ENCODE measurements around the gene DIP2A.

The DIP2A gene

DNA sequence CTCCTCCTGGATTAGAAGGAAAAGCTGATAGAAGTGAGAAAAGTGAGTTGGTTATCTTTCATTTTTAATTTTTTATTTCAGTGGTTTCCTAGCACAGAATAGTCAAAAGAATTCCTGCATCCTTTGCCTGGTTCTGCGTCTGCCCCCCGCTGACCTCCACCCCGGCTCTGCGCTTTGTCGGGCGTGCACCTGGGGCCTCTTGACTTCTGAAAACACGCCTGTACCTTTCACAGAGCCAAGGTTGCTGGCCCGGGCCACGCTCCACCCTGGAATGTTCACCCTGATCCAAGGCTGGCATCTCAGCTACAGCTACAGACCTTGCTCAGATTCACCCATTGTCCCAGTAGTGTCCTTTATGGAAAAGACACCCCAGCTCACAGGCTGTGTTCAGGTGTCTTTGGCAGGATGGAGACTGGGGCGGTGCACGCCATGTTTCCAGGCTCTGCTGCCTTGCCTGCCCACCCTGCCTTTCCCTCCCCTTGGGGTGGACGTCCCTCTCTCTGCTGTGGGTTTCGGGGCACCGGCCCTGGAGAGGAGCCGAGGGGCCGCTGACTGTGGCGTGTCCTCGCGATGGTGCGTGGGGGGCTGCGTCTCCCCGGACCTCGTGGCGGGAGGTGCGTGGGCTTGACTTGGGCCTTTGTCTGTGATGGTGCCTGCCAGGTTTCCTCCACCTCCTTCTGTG is 40.3 kb upstream of the DIP2A start:
- no peaks in the 10 kb centered on the region for H3K27me3 ChIP-seq (ENCODE audit: insufficient read depth, low read length, poor library complexity)
- H3K9ac ChIP-seq (ENCODE audit: low read depth, low read length), result no peak overlapping the region
- H4K20me1 ChIP-seq (ENCODE audit: insufficient read depth, low read length), result 0 out of 2 replicates have a peak, but pooled peaks cover 3% of the 10 kb centered on the region
- no peak overlapping the region for H3K4me3 ChIP-seq (ENCODE audit: low read depth in 1 of 2, low read length in 2 of 2)
- DNase-seq, result no peak
- H3K79me2 ChIP-seq (ENCODE audit: insufficient read depth, low read length), result no peaks in the 10 kb centered on the region
- H3K36me3 ChIP-seq (ENCODE audit: insufficient read depth, low read length), result peaks cover 79% of the 10 kb centered on the region
- no peaks in the 10 kb centered on the region for H3K9me3 ChIP-seq (ENCODE audit: insufficient read depth, low read length, severe bottlenecking)
- no peak overlapping the region for H3K27ac ChIP-seq (ENCODE audit: low read length)
- H3K4me1 ChIP-seq (ENCODE audit: insufficient read depth, low read length), result peaks cover 12% of the 10 kb centered on the region
- ATAC-seq (ENCODE audit: insufficient read depth, low read depth), result no peak
- no peak overlapping the region for H2AFZ ChIP-seq (ENCODE audit: low read depth, low read length)
- TF ChIP-seq CTCF (IDR thresholded peaks at IDR 0.05; ENCODE audit: borderline replicate concordance, extremely low read depth, low read length, poor library complexity, severe bottlenecking) (no peak), EZH2 (IDR thresholded peaks at IDR 0.05; ENCODE audit: borderline replicate concordance, low read depth, low read length, severe bottlenecking) (no peak)
- H3K4me2 ChIP-seq (ENCODE audit: insufficient read depth, low read length), result no peak overlapping the region

DNA sequence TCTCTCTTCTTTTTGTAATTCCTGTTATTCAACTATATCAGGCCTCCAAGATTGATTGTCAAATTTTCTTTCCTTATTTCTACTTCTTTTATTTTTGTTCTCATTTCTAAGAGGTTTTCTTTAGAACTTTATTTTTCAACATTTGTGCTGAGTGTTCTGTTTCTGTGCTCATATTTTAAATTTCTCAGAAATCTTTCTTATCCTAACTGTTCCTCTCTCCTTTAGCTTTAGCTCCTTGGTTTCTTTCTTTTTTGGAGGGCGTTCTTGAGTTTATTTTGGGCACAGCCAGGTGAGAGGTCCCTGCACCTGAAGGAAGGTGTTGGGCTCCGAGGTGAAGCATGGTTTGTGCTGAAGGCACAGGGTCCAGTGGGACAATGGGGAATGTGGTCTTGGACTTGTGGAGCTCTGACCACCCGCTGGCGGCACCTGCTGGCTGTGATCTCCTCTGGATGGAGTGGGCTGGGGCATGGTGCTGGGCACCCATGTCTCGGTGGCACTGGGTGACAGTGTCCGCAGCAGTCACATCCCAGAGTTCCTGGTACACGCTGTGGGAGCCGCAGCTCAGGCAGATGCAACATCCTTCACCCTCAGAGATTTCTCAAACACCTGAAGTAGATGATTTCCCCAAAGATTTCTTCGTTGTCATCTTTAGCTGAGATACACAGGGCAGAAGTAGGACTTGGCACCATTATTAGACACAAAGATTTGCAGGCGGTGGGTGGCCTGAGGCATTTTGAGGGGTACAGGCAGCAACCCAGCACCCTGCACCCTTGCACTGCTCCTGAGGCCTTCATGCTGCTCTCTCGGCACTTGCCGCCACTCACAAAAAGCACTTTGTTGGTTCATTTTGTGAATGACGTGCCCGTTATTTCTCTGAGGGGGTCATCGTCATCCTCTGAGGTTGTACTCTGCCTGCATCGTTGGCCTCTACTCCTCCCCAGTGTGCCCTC is 38.2 kb upstream of the DIP2A start:
- H3K27me3 ChIP-seq (ENCODE audit: insufficient read depth, low read length, poor library complexity), result no peaks in the 10 kb centered on the region
- no peaks in the 10 kb centered on the region for H3K9me3 ChIP-seq (ENCODE audit: insufficient read depth, low read length, severe bottlenecking)
- TF ChIP-seq CTCF (IDR thresholded peaks at IDR 0.05; ENCODE audit: borderline replicate concordance, extremely low read depth, low read length, poor library complexity, severe bottlenecking), result no peak
- no peak for ATAC-seq (ENCODE audit: insufficient read depth, low read depth)
- H3K36me3 ChIP-seq (ENCODE audit: insufficient read depth, low read length), result peaks cover 79% of the 10 kb centered on the region
- no peak overlapping the region for H3K4me3 ChIP-seq (ENCODE audit: low read depth in 1 of 2, low read length in 2 of 2)
- no peak overlapping the region for H3K27ac ChIP-seq (ENCODE audit: low read length)
- no peak overlapping the region for H3K4me2 ChIP-seq (ENCODE audit: insufficient read depth, low read length)
- H3K4me1 ChIP-seq (ENCODE audit: insufficient read depth, low read length), result peaks cover 12% of the 10 kb centered on the region
- no peaks in the 10 kb centered on the region for H3K79me2 ChIP-seq (ENCODE audit: insufficient read depth, low read length)
- H4K20me1 ChIP-seq (ENCODE audit: insufficient read depth, low read length), result peaks cover 7% of the 10 kb centered on the region; the same call in 1 of the 2 replicates
- H3K9ac ChIP-seq (ENCODE audit: low read depth, low read length), result no peak overlapping the region
- DNase-seq, result no peak
- H2AFZ ChIP-seq (ENCODE audit: low read depth, low read length), result no peak overlapping the region

DNA sequence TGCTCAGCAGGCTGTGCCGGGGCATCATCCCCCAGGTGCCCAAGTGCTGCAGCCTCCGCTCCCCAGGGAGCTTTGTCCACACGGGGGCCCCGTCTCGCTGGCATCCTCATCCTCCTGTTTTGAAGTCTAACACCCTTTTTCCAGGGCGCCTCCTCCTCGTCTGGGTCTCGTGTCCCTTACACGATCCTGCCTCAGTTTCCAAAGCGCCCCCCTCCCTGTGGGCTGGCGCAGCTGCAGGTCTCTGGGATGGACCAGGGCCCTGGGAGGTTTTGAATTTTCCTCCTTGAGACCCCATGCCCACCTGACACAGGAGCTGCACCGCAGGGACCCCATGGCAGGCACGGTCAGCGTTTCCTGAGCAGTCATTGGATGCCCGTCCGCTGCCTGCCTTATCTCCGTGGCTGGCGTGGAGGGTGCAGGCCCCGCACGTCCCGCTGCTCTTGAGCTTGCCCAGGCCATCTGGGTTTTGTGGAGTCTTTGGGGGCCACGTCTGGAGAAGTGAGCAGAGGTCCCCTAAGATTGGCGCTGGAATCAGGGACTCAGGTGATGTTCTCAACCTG is 37.4 kb upstream of the DIP2A start:
- Histone ChIP-seq H4K20me1 (ENCODE audit: insufficient read depth, low read length) (peaks cover 7% of the 10 kb centered on the region; the same call in 1 of the 2 replicates), H3K9me3 (ENCODE audit: insufficient read depth, low read length, severe bottlenecking) (no peaks in the 10 kb centered on the region), H3K4me2 (ENCODE audit: insufficient read depth, low read length) (no peak overlapping the region), H3K9ac (ENCODE audit: low read depth, low read length) (no peak overlapping the region), H3K4me1 (ENCODE audit: insufficient read depth, low read length) (peaks cover 12% of the 10 kb centered on the region), H3K79me2 (ENCODE audit: insufficient read depth, low read length) (no peaks in the 10 kb centered on the region), H3K36me3 (ENCODE audit: insufficient read depth, low read length) (peaks cover 77% of the 10 kb centered on the region), H2AFZ (ENCODE audit: low read depth, low read length) (no peak overlapping the region), H3K27me3 (ENCODE audit: insufficient read depth, low read length, poor library complexity) (no peaks in the 10 kb centered on the region), H3K4me3 (ENCODE audit: low read depth in 1 of 2, low read length in 2 of 2) (no peak overlapping the region), H3K27ac (ENCODE audit: low read length) (no peak overlapping the region)
- DNase-seq (no peak), ATAC-seq (ENCODE audit: insufficient read depth, low read depth) (no peak)
- TF ChIP-seq CTCF (IDR thresholded peaks at IDR 0.05; ENCODE audit: borderline replicate concordance, extremely low read depth, low read length, poor library complexity, severe bottlenecking) (no peak), EZH2 (IDR thresholded peaks at IDR 0.05; ENCODE audit: borderline replicate concordance, low read depth, low read length, severe bottlenecking) (no peak)

Measured in DND-41 (cell line).